PC-3 (cell line): ENCODE results near the gene PRORP. TPM values are rescaled to one million over a fixed set of nuclear protein-coding genes. Genes with fewer than 3 reads are reported as not detected.
A peak's percentile ranks its signal among the peaks of the same experiment; 100 is the strongest.

Source experiments
- ATAC-seq: fragments of 200-7000 bp; cut with Tn5 transposase; 2 replicates; pipeline ENCODE4 v1.9.1; 2020; ENCODE audit warnings: mild to moderate bottlenecking, moderate library complexity
- Bru-seq: library from RNA; stranded (reverse); fragments of 400-500 nt; gene quantifications from one replicate; lab custom pipeline; 2021; lab: Mats Ljungman, UMichigan
- BruChase-seq, 2 experiments: library from RNA; stranded (reverse); fragments of 400-500 nt; gene quantifications; one replicate each; lab custom pipeline; 2021; lab: Mats Ljungman, UMichigan
- BruUV-seq: library from RNA; stranded (reverse); fragments of 400-500 nt; replicated peaks from 2 replicates; lab custom pipeline; 2021; lab: Mats Ljungman, UMichigan
- CTCF ChIA-PET: fragments of 300-600 bp; sonication (Branson Sonifier 250); formaldehyde crosslinking; loops from one replicate; lab custom pipeline; 2022; ENCODE audit warnings: antibody characterized with exemption; lab: Charles Lee
- POLR2A ChIA-PET: fragments of 300-600 bp; sonication (Branson Sonifier 250); formaldehyde crosslinking; loops from one replicate; lab custom pipeline; 2022; ENCODE audit warnings: antibody characterized with exemption; ENCODE audit not compliant: unreplicated experiment; lab: Charles Lee
- DNase-seq: peaks from one replicate; pipeline ENCODE4 v3.0.0-alpha.2; 2015
- H2AFZ ChIP-seq: fragments of 300-600 bp; sonication (generic); 2 replicates; pipeline ENCODE4 v1.6.0; 2016; ENCODE audit warnings: antibody characterized with exemption, low read length
- H3F3A ChIP-seq: fragments of 300-600 bp; sonication (generic); one replicate; pipeline ENCODE4 v1.6.0; 2017; ENCODE audit warnings: antibody characterized with exemption, low read length, control low read depth, mild to moderate bottlenecking; ENCODE audit not compliant: unreplicated experiment
- H3K27ac ChIP-seq: fragments of 300-600 bp; sonication (generic); 2 replicates; pipeline ENCODE4 v1.5.1; 2016; ENCODE audit warnings: mild to moderate bottlenecking, low read length
- H3K27me3 ChIP-seq: fragments of 300-600 bp; sonication (generic); 2 replicates; pipeline ENCODE4 v1.6.1; 2016; ENCODE audit warnings: low read length, mixed read lengths
- H3K36me3 ChIP-seq: fragments of 300-600 bp; sonication (generic); 2 replicates; pipeline ENCODE4 v1.6.1; 2016; ENCODE audit warnings: low read depth, mixed run types, low read length, mixed read lengths
- H3K4me1 ChIP-seq: fragments of 300-600 bp; sonication (generic); 2 replicates; pipeline ENCODE4 v1.5.1; 2016; ENCODE audit warnings: low read length; ENCODE audit not compliant: insufficient read depth
- H3K4me2 ChIP-seq: fragments of 300-600 bp; sonication (generic); 2 replicates; pipeline ENCODE4 v1.6.0; 2016; ENCODE audit warnings: low read length
- H3K4me3 ChIP-seq: fragments of 300-600 bp; sonication (generic); 2 replicates; pipeline ENCODE4 v1.5.1; 2016; ENCODE audit warnings: mild to moderate bottlenecking, low read length, mixed read lengths
- H3K79me2 ChIP-seq: fragments of 300-600 bp; sonication (generic); 2 replicates; pipeline ENCODE4 v1.6.1; 2017; ENCODE audit warnings: low read length, mixed read lengths
- H3K9ac ChIP-seq: fragments of 300-600 bp; sonication (generic); 2 replicates; pipeline ENCODE4 v1.6.0; 2016; ENCODE audit warnings: mild to moderate bottlenecking, low read length
- H3K9me2 ChIP-seq: fragments of 300-600 bp; sonication (generic); replicated peaks from 2 replicates; pipeline ENCODE4 v1.6.1; 2016; ENCODE audit warnings: mixed run types, low read length, mixed read lengths
- H3K9me3 ChIP-seq: fragments of 300-600 bp; sonication (generic); 2 replicates; pipeline ENCODE4 v1.6.1; 2016; ENCODE audit warnings: low read length, mixed read lengths
- H4K20me1 ChIP-seq: fragments of 300-600 bp; sonication (generic); 2 replicates; pipeline ENCODE4 v1.6.1; 2016; ENCODE audit warnings: low read length, mixed read lengths
- CTCF ChIP-seq: fragments of 300-600 bp; sonication (generic); conservative IDR thresholded peaks from 2 replicates; pipeline ENCODE4 v1.5.1; 2017; ENCODE audit warnings: antibody characterized with exemption, low read depth, mild to moderate bottlenecking, low read length
- EZH2 ChIP-seq: fragments of 300-600 bp; sonication (generic); IDR thresholded peaks from one replicate; pipeline ENCODE4 v1.6.1; 2017; ENCODE audit warnings: antibody characterized with exemption, mild to moderate bottlenecking, low read length; ENCODE audit not compliant: unreplicated experiment
- EZH2phosphoT487 ChIP-seq: fragments of 300-600 bp; sonication (generic); IDR thresholded peaks from 2 replicates; pipeline ENCODE4 v1.6.1; 2018; ENCODE audit warnings: mild to moderate bottlenecking, antibody characterized with exemption, low read length, borderline replicate concordance
- intact Hi-C: fragments of 100-400 bp; cut with micrococcal nuclease; formaldehyde crosslinking; loops from 2 replicates; pipeline ENCODE4 v1.9.0; 2023
- long read RNA-seq: library from polyadenylated mRNA; unstranded; transcript quantifications from one replicate; pipeline ENCODE4 v2.0.0, GENCODE V29; 2021; ENCODE audit not compliant: unreplicated experiment
- total RNA-seq: library from RNA; depleted of rRNA; stranded (reverse); fragments of >200 nt; gene quantifications from 2 replicates; pipeline ENCODE4 v1.2.3, GENCODE V29; 2014; rRNA removed

The PRORP gene
- total RNA-seq (25.1 and 25.3 TPM in 2 replicates), Bru-seq, nascent RNA (percentile 85 among the genes with signal in this experiment), BruChase-seq, experiment 1, labeled RNA remaining after a 6-hour chase (percentile 96 among the genes with signal in this experiment), BruChase-seq, experiment 2, labeled RNA remaining after a 2-hour chase (percentile 88 among the genes with signal in this experiment)
- long read RNA-seq, transcript KIAA0391-203 (8 exons, 2,611 nt), result major isoform, 12 of 24 reads
- long read RNA-seq, partial matches to known transcripts, result 3 of 24 reads
- long read RNA-seq, other reads (novel, unspliced or antisense), result 1 of 24 reads

- DNase-seq, result peak; percentile 98
- H3K27ac ChIP-seq, result peak within 1 kb of the TSS; percentile 92
- ChIA-PET POLR2A (interaction anchor here (0.5 to 1.4 kb wide), 6 partner anchors 8 to 697 kb away, joined by 3 to 6 read pairs (median 4); partner anchors contain the start of genes FAM177A1 and PSMA6), CTCF (interaction anchor here (0.5 kb wide), 1 partner anchor 66 kb away, joined by 5 read pairs; no protein-coding TSS in a partner anchor)
- H3K9me2 ChIP-seq, result no peaks in the 10 kb centered on the region
- H3K27me3 ChIP-seq, result no peaks in the 10 kb centered on the region
- H2AFZ ChIP-seq, result peak within 1 kb of the TSS; percentile 97
- H4K20me1 ChIP-seq, result no peaks in the 10 kb centered on the region
- H3K36me3 ChIP-seq, result no peaks in the 10 kb centered on the region
- TF ChIP-seq EZH2phosphoT487, result no peak
- TF ChIP-seq CTCF, result no peak
- TF ChIP-seq EZH2, result no peak
- intact Hi-C loops, result loop anchor here (1.0 to 2.0 kb wide), 2 partner anchors 76 to 139 kb away; partner anchors contain the start of genes FAM177A1 and SRP54
- H3K9me3 ChIP-seq, result no peaks in the 10 kb centered on the region
- H3K4me2 ChIP-seq, result peak within 1 kb of the TSS; percentile 88
- H3K79me2 ChIP-seq, result peaks cover 34% of the 10 kb centered on the region
- H3F3A ChIP-seq, result no peaks in the 10 kb centered on the region
- H3K4me3 ChIP-seq, result peak within 1 kb of the TSS; percentile 83
- peak; percentile 85 for ATAC-seq
- peak within 1 kb of the TSS; percentile 89 for H3K9ac ChIP-seq
- H3K4me1 ChIP-seq, result peaks cover 13% of the 10 kb centered on the region
- TSS peak; percentile 53 for BruUV-seq
Measured at GRCh38 chr14:35121887-35122695, at the start of gene PRORP, which contains the start of gene PPP2R3C. Gene PRORP (plus strand): TSS chr14:35122552. CDS start chr14:35123246, 694 bp downstream. Gene PPP2R3C (minus strand): TSS chr14:35121990. CDS start chr14:35121959, 31 bp downstream.

GRCh38 chr14:35073486-35073885 is 48.9 kb upstream of the PRORP start:
- Histone ChIP-seq H3K4me2 (no peak overlapping the region), H2AFZ (no peak overlapping the region), H3K79me2 (no peaks in the 10 kb centered on the region), H4K20me1 (no peaks in the 10 kb centered on the region), H3F3A (no peaks in the 10 kb centered on the region), H3K27ac (no peak overlapping the region), H3K4me3 (no peak overlapping the region), H3K9me2 (no peaks in the 10 kb centered on the region), H3K27me3 (no peaks in the 10 kb centered on the region), H3K9me3 (no peaks in the 10 kb centered on the region), H3K4me1 (no peaks in the 10 kb centered on the region), H3K36me3 (peaks cover 5% of the 10 kb centered on the region; the same call in 1 of the 2 replicates), H3K9ac (no peak overlapping the region)
- POLR2A ChIA-PET, result no interaction called here
- no peak for TF ChIP-seq CTCF
- no peak for TF ChIP-seq EZH2phosphoT487
- TF ChIP-seq EZH2, result no peak
- CTCF ChIA-PET, result interaction anchor here (0.5 kb wide), 1 partner anchor 1532 kb away, joined by 12 read pairs; no protein-coding TSS in a partner anchor
- ATAC-seq (no peak), DNase-seq (no peak)
- intact Hi-C loops, result no loop called here
- no TSS peak for BruUV-seq
